KBM-7 (cell line): ENCODE results near the gene YAE1.

ENCODE experiments used
- DNase-seq: peaks from one replicate; pipeline ENCODE4 v3.0.0-alpha.2; 2015
- in situ Hi-C: fragments of 300-500 bp; cut with MboI; formaldehyde crosslinking; loops from 2 replicates; pipeline ENCODE4 v1.14.3; 2020; ENCODE audit warnings: low sequenced_read_pairs, low pct_unique_long_range_greater_than_20kb, mixed read lengths

Gene YAE1

GRCh38 chr7:39594988-39595620 is 28.9 kb downstream of the YAE1 start:
- no peak for DNase-seq
- in situ Hi-C loops = loop anchor here (25.0 kb wide), 1 partner anchor 142 kb away; no protein-coding TSS in a partner anchor

GRCh38 chr7:39602351-39602750 is 36.1 kb downstream of the YAE1 start:
- in situ Hi-C loops = no loop called here
- no peak for DNase-seq

GRCh38 chr7:39603924-39604323 is 37.7 kb downstream of the YAE1 start:
- in situ Hi-C loops = no loop called here
- no peak for DNase-seq

GRCh38 chr7:39605087-39605486 is 38.9 kb downstream of the YAE1 start:
- DNase-seq = no peak
- in situ Hi-C loops = no loop called here

- no peak for DNase-seq
- in situ Hi-C loops = no loop called here
Measured at GRCh38 chr7:39606352-39606751, 40.1 kb downstream of the YAE1 start.

- in situ Hi-C loops = no loop called here
- DNase-seq = no peak
Measured at GRCh38 chr7:39606941-39607340, 40.7 kb downstream of the YAE1 start.

- in situ Hi-C loops = no loop called here
- no peak for DNase-seq
Measured at GRCh38 chr7:39607865-39608264, 41.7 kb downstream of the YAE1 start.

GRCh38 chr7:39608278-39608677 is 42.1 kb downstream of the YAE1 start:
- DNase-seq = peak; percentile 58
- in situ Hi-C loops = no loop called here

GRCh38 chr7:39609113-39609934 is 43.1 kb downstream of the YAE1 start:
- in situ Hi-C loops = no loop called here

GRCh38 chr7:39609935-39610263 is 43.7 kb downstream of the YAE1 start:
- in situ Hi-C loops = no loop called here
- no peak for DNase-seq

More at GRCh38 chr7:39609113-39609934, 43.1 kb downstream of the YAE1 start:
- peak; percentile 39 for DNase-seq

GRCh38 chr7:39613577-39613976 is 47.4 kb downstream of the YAE1 start:
- no peak for DNase-seq
- in situ Hi-C loops = no loop called here

GRCh38 chr7:39614299-39614698 is 48.1 kb downstream of the YAE1 start:
- DNase-seq = no peak
- in situ Hi-C loops = no loop called here

- in situ Hi-C loops = no loop called here
- no peak for DNase-seq
Measured at GRCh38 chr7:39615350-39615975, 49.3 kb downstream of the YAE1 start.

GRCh38 chr7:39616138-39616537 is 49.9 kb downstream of the YAE1 start:
- in situ Hi-C loops = no loop called here
- DNase-seq = no peak

GRCh38 chr7:39617005-39617404 is 50.8 kb downstream of the YAE1 start:
- in situ Hi-C loops = no loop called here
- DNase-seq = no peak

GRCh38 chr7:39618868-39619267 is 52.7 kb downstream of the YAE1 start:
- no peak for DNase-seq

GRCh38 chr7:39620486-39620885 is 54.3 kb downstream of the YAE1 start:
- in situ Hi-C loops = no loop called here

More at GRCh38 chr7:39618868-39619267, 52.7 kb downstream of the YAE1 start:
- in situ Hi-C loops = no loop called here

GRCh38 chr7:39621261-39621660 is 55.1 kb downstream of the YAE1 start:
- DNase-seq = no peak
- in situ Hi-C loops = no loop called here

More at GRCh38 chr7:39620486-39620885, 54.3 kb downstream of the YAE1 start:
- no peak for DNase-seq

- DNase-seq = peak; percentile 59
- in situ Hi-C loops = no loop called here
Measured at GRCh38 chr7:39621784-39622411, 55.7 kb downstream of the YAE1 start.
